Hepatocyte (in vitro differentiated cells): ENCODE data around the gene XYLT1. TPM values are rescaled to one million over a fixed set of nuclear protein-coding genes. Genes with fewer than 3 reads are reported as not detected.

Experiments
- DNase-seq: peaks from one replicate; pipeline ENCODE4 v3.0.0-alpha.2; 2016; ENCODE audit warnings: low spot score
- H2AFZ ChIP-seq: fragments of 200-600 bp; sonication (generic); 2 replicates; pipeline ENCODE4 v1.6.0; 2016; ENCODE audit warnings: antibody characterized with exemption, mild to moderate bottlenecking
- H3K27ac ChIP-seq: fragments of 200-600 bp; sonication (generic); 2 replicates; pipeline ENCODE4 v1.5.1; 2016; ENCODE audit warnings: mild to moderate bottlenecking
- H3K27me3 ChIP-seq: fragments of 200-600 bp; sonication (generic); 2 replicates; pipeline ENCODE4 v1.6.1; 2016
- H3K36me3 ChIP-seq: fragments of 200-600 bp; sonication (generic); replicated peaks from 2 replicates; pipeline ENCODE4 v1.5.1; 2016; ENCODE audit warnings: low read depth; ENCODE audit not compliant: insufficient read depth
- H3K4me1 ChIP-seq: fragments of 200-600 bp; sonication (generic); 2 replicates; pipeline ENCODE4 v1.5.1; 2016; ENCODE audit warnings: mild to moderate bottlenecking, moderate library complexity; ENCODE audit not compliant: insufficient read depth
- H3K4me2 ChIP-seq: fragments of 200-600 bp; sonication (generic); 2 replicates; pipeline ENCODE4 v1.6.0; 2016
- H3K4me3 ChIP-seq: fragments of 200-600 bp; sonication (generic); 2 replicates; pipeline ENCODE4 v1.5.1; 2016; ENCODE audit warnings: mild to moderate bottlenecking
- H3K79me2 ChIP-seq: fragments of 200-600 bp; sonication (generic); 2 replicates; pipeline ENCODE4 v1.6.0; 2017; ENCODE audit warnings: mild to moderate bottlenecking
- H3K9me2 ChIP-seq: fragments of 200-600 bp; sonication (generic); replicated peaks from 2 replicates; pipeline ENCODE4 v1.6.0; 2017; ENCODE audit warnings: mild to moderate bottlenecking; ENCODE audit not compliant: insufficient read depth
- H3K9me3 ChIP-seq: fragments of 200-600 bp; sonication (generic); 2 replicates; pipeline ENCODE4 v1.5.1; 2016; ENCODE audit warnings: low read depth, mild to moderate bottlenecking
- H4K20me1 ChIP-seq: fragments of 200-600 bp; sonication (generic); 2 replicates; pipeline ENCODE4 v1.6.0; 2016; ENCODE audit warnings: mild to moderate bottlenecking; ENCODE audit not compliant: insufficient read depth, poor library complexity, severe bottlenecking
- EZH2 ChIP-seq: fragments of 200-600 bp; sonication (generic); IDR thresholded peaks from 2 replicates; pipeline ENCODE4 v1.6.1; 2016; ENCODE audit warnings: antibody characterized with exemption, mild to moderate bottlenecking, borderline replicate concordance
- EZH2phosphoT487 ChIP-seq: fragments of 200-600 bp; sonication (generic); IDR thresholded peaks from one replicate; pipeline ENCODE4 v1.6.1; 2018; ENCODE audit warnings: antibody characterized with exemption, mild to moderate bottlenecking, low read depth, moderate library complexity; ENCODE audit not compliant: unreplicated experiment, severe bottlenecking
- WGBS: methylation state at CpG from one replicate; pipeline ENCODE4 v1.1.6; 2016; ENCODE audit warnings: low lambda C conversion rate; ENCODE audit errors: missing lambda C conversion rate; 5-methylcytosine and 5-hydroxymethylcytosine counted together
- polyA plus RNA-seq: library from polyadenylated mRNA; unstranded; fragments of >200 nt; fragmentation: Nextera tagmentation; extraction: Ambion mirVana; gene quantifications from 2 replicates; pipeline ENCODE4 v1.2.1, GENCODE V29; 2016
- total RNA-seq: library from RNA; depleted of rRNA; stranded (reverse); fragments of >200 nt; gene quantifications from 2 replicates; pipeline ENCODE4 v1.2.3, GENCODE V29; 2014
- TF ChIP-seq, protein P1 (sequence below): fragments of 200-600 bp; sonication (generic); IDR thresholded peaks from 2 replicates; pipeline ENCODE4 v1.5.1; 2016; ENCODE audit warnings: antibody characterized with exemption, mild to moderate bottlenecking; ENCODE audit not compliant: poor library complexity

The XYLT1 gene
- total and polyA plus RNA-seq, 2 experiments from 2014 or later, result 6.9 to 13.7 TPM

DNA sequence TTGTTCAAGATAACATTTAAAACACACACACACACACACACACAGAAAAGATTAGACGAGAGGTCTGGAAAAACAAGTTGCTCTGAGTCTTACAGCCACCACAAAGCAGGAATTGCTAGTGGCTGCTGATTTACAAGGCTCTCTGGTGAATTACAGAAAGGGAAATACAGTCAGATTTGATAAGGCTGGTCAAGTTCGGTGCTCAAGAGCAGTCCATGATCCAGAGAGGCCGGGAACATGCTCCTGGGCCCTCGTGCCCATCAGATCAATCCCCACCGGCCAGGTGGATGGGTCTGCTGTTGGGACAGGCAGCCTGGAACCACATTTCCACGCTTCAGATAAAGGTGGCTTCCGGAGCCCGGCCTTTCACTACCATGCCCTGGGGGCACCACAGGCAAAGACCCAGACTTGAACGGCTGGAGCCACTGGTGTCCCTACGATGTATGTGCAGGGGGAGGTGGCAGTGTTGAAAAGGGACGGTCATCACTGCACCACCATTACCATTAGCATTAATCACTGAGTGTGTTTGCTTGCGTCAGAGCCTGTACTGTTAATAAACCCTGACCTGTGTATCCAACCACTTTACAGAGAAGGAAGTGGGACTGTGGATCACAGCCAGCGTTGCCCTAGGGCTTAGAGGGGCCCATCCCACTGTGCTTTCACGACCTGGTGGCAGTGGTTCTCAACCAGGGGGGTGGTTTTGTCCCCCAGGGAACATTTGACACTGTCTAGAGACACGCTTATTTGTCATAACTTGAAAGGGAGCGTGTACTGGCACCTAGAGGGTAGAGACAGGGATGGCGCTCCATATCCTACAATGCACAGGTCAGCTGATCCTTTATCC is 95.1 kb downstream of the XYLT1 start:
- TF ChIP-seq EZH2, result no peak
- TF ChIP-seq EZH2phosphoT487, result no peak
- TF ChIP-seq, protein P1, sequence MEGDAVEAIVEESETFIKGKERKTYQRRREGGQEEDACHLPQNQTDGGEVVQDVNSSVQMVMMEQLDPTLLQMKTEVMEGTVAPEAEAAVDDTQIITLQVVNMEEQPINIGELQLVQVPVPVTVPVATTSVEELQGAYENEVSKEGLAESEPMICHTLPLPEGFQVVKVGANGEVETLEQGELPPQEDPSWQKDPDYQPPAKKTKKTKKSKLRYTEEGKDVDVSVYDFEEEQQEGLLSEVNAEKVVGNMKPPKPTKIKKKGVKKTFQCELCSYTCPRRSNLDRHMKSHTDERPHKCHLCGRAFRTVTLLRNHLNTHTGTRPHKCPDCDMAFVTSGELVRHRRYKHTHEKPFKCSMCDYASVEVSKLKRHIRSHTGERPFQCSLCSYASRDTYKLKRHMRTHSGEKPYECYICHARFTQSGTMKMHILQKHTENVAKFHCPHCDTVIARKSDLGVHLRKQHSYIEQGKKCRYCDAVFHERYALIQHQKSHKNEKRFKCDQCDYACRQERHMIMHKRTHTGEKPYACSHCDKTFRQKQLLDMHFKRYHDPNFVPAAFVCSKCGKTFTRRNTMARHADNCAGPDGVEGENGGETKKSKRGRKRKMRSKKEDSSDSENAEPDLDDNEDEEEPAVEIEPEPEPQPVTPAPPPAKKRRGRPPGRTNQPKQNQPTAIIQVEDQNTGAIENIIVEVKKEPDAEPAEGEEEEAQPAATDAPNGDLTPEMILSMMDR, result no peak
- Histone ChIP-seq H3K79me2 (peaks cover 11% of the 10 kb centered on the region), H3K4me1 (peaks cover 38% of the 10 kb centered on the region), H2AFZ (no peak overlapping the region), H3K4me2 (peak overlapping the region; percentile 28), H3K4me3 (no peak overlapping the region), H3K9me2 (no peaks in the 10 kb centered on the region), H3K9me3 (no peaks in the 10 kb centered on the region), H3K27me3 (no peaks in the 10 kb centered on the region), H3K27ac (peak overlapping the region; percentile 46), H3K36me3 (no peaks in the 10 kb centered on the region), H4K20me1 (no peaks in the 10 kb centered on the region)
- DNase-seq, result peak; percentile 31
- WGBS, result 51% methylated on average over 17 of the region's 17 CpGs

DNA sequence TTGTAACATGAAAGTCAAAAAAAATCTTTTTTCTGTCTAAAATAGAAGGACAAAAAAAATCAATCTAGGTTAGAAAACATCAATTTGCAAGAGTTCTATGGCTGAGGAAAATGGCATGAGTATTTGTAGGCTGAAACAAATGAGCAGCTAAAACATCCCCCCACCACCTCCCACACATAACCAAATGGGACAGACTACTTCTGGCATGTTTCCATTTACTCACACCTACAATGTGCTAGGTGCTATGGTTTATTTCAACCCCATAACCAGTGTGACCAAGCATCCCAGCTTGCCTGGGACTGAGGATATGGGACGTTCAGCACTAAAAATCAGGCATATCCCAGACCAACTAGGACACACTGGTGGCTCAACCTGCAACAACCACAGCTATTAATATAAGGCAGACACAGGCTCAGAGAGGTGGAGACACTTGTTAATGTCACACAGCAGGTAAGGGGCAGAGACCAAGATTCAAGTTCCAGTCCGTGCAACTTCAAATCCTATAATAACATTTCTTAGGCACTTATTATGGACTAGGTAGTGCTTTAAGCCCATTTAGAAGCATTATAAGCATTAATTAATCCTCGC is 96.0 kb downstream of the XYLT1 start:
- 76% methylated on average over 3 of the region's 3 CpGs for whole genome bisulfite sequencing
- Histone ChIP-seq H2AFZ (no peak overlapping the region), H3K4me3 (no peak overlapping the region), H4K20me1 (no peaks in the 10 kb centered on the region), H3K9me3 (no peaks in the 10 kb centered on the region), H3K4me2 (no peak overlapping the region), H3K27ac (no peak overlapping the region), H3K9me2 (no peaks in the 10 kb centered on the region), H3K4me1 (peaks cover 36% of the 10 kb centered on the region), H3K36me3 (no peaks in the 10 kb centered on the region), H3K79me2 (peaks cover 11% of the 10 kb centered on the region), H3K27me3 (no peaks in the 10 kb centered on the region)
- TF ChIP-seq EZH2phosphoT487, result no peak
- TF ChIP-seq EZH2, result no peak
- TF ChIP-seq, protein P1, result no peak
- DNase-seq, result no peak

DNA sequence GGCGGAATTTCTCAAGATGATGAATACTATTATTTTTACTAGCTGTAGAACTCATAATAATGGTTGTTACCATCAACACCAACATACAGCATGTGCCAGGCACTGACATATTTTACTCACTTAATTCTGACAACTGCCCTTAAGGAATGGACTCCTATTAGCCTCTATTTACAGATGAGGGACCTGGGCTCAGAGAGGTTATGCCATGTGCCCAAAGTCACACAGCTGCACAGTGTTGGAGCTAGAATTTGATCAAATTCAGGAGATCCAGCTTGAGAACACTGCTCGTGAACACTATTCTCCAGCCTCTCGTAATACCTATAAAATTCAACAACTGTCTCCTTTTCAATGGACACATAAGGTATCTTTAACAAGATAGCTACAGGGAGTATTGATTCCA is 97.2 kb downstream of the XYLT1 start:
- no peaks in the 10 kb centered on the region for H3K9me3 ChIP-seq
- H2AFZ ChIP-seq, result no peak overlapping the region
- no peak overlapping the region for H3K27ac ChIP-seq
- no peaks in the 10 kb centered on the region for H4K20me1 ChIP-seq
- TF ChIP-seq EZH2phosphoT487 (no peak), EZH2 (no peak)
- TF ChIP-seq, protein P1, result no peak
- H3K27me3 ChIP-seq, result no peaks in the 10 kb centered on the region
- no peaks in the 10 kb centered on the region for H3K9me2 ChIP-seq
- H3K79me2 ChIP-seq, result peaks cover 11% of the 10 kb centered on the region
- peaks cover 24% of the 10 kb centered on the region for H3K4me1 ChIP-seq
- DNase-seq, result no peak
- no peak overlapping the region for H3K4me3 ChIP-seq
- no peak overlapping the region for H3K4me2 ChIP-seq
- no peaks in the 10 kb centered on the region for H3K36me3 ChIP-seq
- WGBS, result 89% methylated on average over 3 of the region's 3 CpGs
